H1 (cell line): ENCODE measurements around the gene NKAIN4. TPM values are rescaled to one million over a fixed set of nuclear protein-coding genes. Genes with fewer than 3 reads are reported as not detected.
"Not testable (repeated sequence)": the region's sequence is repeated elsewhere in the genome, so short reads cannot be mapped to it uniquely, and the experiment has no call there.

Experiments used
- CTCF ChIA-PET: fragments of 300-600 bp; sonication (Branson Sonifier 250); formaldehyde crosslinking; loops from one replicate; lab custom pipeline; 2021; ENCODE audit not compliant: partially characterized antibody; lab: Charles Lee
- POLR2A ChIA-PET: fragments of 300-600 bp; sonication (Branson Sonifier 250); formaldehyde crosslinking; loops from one replicate; lab custom pipeline; 2021; ENCODE audit warnings: inconsistent platforms; ENCODE audit not compliant: partially characterized antibody; lab: Charles Lee
- DNase-seq, 2 experiments: peaks; one replicate each; pipeline versions ENCODE4 v3.0.0 to v3.0.0-alpha.2; 2010 to 2022; ENCODE audit warnings: low spot score in 2 of 2, low read depth in 1 of 2, mixed read lengths in 1 of 2
- FAIRE-seq: peaks from 2 replicates; lab custom pipeline; 2011; peaks lifted over from hg19 to GRCh38; lab: Jason Lieb, UNC
- H2AFZ ChIP-seq: 2 replicates; pipeline ENCODE4 v1.8.1; 2012; ENCODE audit warnings: low read length, inconsistent platforms
- H2AK5ac ChIP-seq: 2 replicates; pipeline ENCODE4 v1.6.1; 2013; ENCODE audit warnings: low read depth, low read length
- H2BK120ac ChIP-seq: replicated peaks from 2 replicates; pipeline ENCODE3; 2013; ENCODE audit warnings: low read depth, low read length, inconsistent platforms
- H2BK12ac ChIP-seq: 2 replicates; pipeline ENCODE4 v1.6.1; 2013; ENCODE audit warnings: low read depth, low read length
- H2BK15ac ChIP-seq: 2 replicates; pipeline ENCODE4 v1.6.1; 2013; ENCODE audit warnings: low read length
- H2BK20ac ChIP-seq: 2 replicates; pipeline ENCODE4 v1.6.1; 2013; ENCODE audit warnings: low read length
- H2BK5ac ChIP-seq: 2 replicates; pipeline ENCODE4 v1.6.1; 2013; ENCODE audit warnings: low read depth, low read length
- H3K14ac ChIP-seq: 2 replicates; pipeline ENCODE4 v1.6.1; 2013; ENCODE audit warnings: inconsistent platforms; ENCODE audit not compliant: insufficient read length
- H3K18ac ChIP-seq: 2 replicates; pipeline ENCODE4 v1.6.1; 2013; ENCODE audit warnings: low read length; ENCODE audit errors: extremely low read depth
- H3K23ac ChIP-seq: 2 replicates; pipeline ENCODE4 v1.6.1; 2013; ENCODE audit warnings: inconsistent platforms; ENCODE audit not compliant: insufficient read length
- H3K23me2 ChIP-seq: 2 replicates; pipeline ENCODE4 v1.6.1; 2013; ENCODE audit warnings: low read depth, low read length
- H3K27ac ChIP-seq: 2 replicates; pipeline ENCODE4 v1.6.1; 2011; ENCODE audit warnings: low read depth, low read length, inconsistent platforms
- H3K27me3 ChIP-seq, 4 experiments: replicated peaks in 1 of 4; 1 replicate in 1 of 4; 2 replicates in 3 of 4; pipeline versions ENCODE4 v1.6.1 to v1.8.1; 2011 to 2013; ENCODE audit warnings: low read length in 3 of 4, mild to moderate bottlenecking in 3 of 4, inconsistent platforms in 2 of 4, mixed read lengths in 2 of 4, moderate library complexity in 1 of 4; ENCODE audit not compliant: control insufficient read depth in 3 of 4, insufficient read depth in 3 of 4; ENCODE audit errors: extremely low read depth in 1 of 4
- H3K36me3 ChIP-seq, 4 experiments: 2 replicates each; pipeline versions ENCODE4 v1.6.1 to v1.8.1; 2011 to 2013; ENCODE audit warnings: mild to moderate bottlenecking in 4 of 4, low read length in 3 of 4, moderate library complexity in 2 of 4, control low read depth in 1 of 4, inconsistent platforms in 1 of 4; ENCODE audit not compliant: insufficient read depth in 4 of 4, control insufficient read depth in 2 of 4
- H3K4ac ChIP-seq: replicated peaks from 2 replicates; pipeline ENCODE3; 2013; ENCODE audit warnings: low read length, low read depth, mixed read lengths, inconsistent platforms; ENCODE audit not compliant: insufficient read length
- H3K4me1 ChIP-seq, 4 experiments: replicated peaks in 1 of 4; 1 replicate in 1 of 4; 2 replicates in 3 of 4; pipeline versions ENCODE4 v1.6.1 to v1.8.1; 2011 to 2013; ENCODE audit warnings: low read length in 3 of 4, inconsistent platforms in 2 of 4, mixed read lengths in 1 of 4; ENCODE audit not compliant: insufficient read depth in 4 of 4, control insufficient read depth in 3 of 4
- H3K4me2 ChIP-seq, 2 experiments: 2 replicates each; pipeline versions ENCODE4 v1.6.1 to v1.8.1; 2011 to 2013; ENCODE audit warnings: low read depth in 2 of 2, low read length in 2 of 2, control low read depth in 1 of 2, inconsistent platforms in 1 of 2, mild to moderate bottlenecking in 1 of 2; ENCODE audit not compliant: insufficient read depth in 1 of 2
- H3K4me3 ChIP-seq, 4 experiments: fragments of 200-600, 300-600 bp in 1 of 4; sonication (generic), shearing (Covaris generic), sonication (Bioruptor Twin) in 1 of 4; 2 replicates each; pipeline versions ENCODE4 v1.5.1 to v1.8.1; 2011 to 2016; ENCODE audit warnings: low read length in 4 of 4, low read depth in 3 of 4, control low read depth in 2 of 4, inconsistent platforms in 2 of 4, mild to moderate bottlenecking in 2 of 4, mixed read lengths in 1 of 4, moderate library complexity in 1 of 4; ENCODE audit not compliant: insufficient read depth in 2 of 4; ENCODE audit errors: extremely low read depth in 1 of 4
- H3K56ac ChIP-seq: replicated peaks from 2 replicates; pipeline ENCODE3; 2013; ENCODE audit warnings: low read depth, mild to moderate bottlenecking, mixed read lengths, low read length, inconsistent platforms; ENCODE audit not compliant: insufficient read length
- H3K79me1 ChIP-seq: 2 replicates; pipeline ENCODE4 v1.6.1; 2013; ENCODE audit warnings: low read depth, low read length, control low read depth
- H3K79me2 ChIP-seq, 2 experiments: 2 replicates each; pipeline versions ENCODE4 v1.6.1 to v1.8.1; 2012 to 2013; ENCODE audit warnings: low read length in 2 of 2, mild to moderate bottlenecking in 2 of 2, inconsistent platforms in 1 of 2; ENCODE audit not compliant: insufficient read depth in 2 of 2, control insufficient read depth in 1 of 2
- H3K9ac ChIP-seq, 4 experiments: replicated peaks in 1 of 4; 1 replicate in 1 of 4; 2 replicates in 3 of 4; pipeline versions ENCODE4 v1.6.1 to v1.8.1; 2011 to 2013; ENCODE audit warnings: low read depth in 3 of 4, low read length in 3 of 4, control low read depth in 2 of 4, mild to moderate bottlenecking in 2 of 4, moderate library complexity in 2 of 4, inconsistent platforms in 1 of 4; ENCODE audit errors: extremely low read depth in 1 of 4
- H3K9me3 ChIP-seq, 2 experiments: 2 replicates each; pipeline versions ENCODE4 v1.6.1 to v1.8.1; 2012 to 2013; ENCODE audit warnings: mild to moderate bottlenecking in 2 of 2, moderate library complexity in 2 of 2, control low read depth in 1 of 2, inconsistent platforms in 1 of 2, low read depth in 1 of 2, low read length in 1 of 2, mixed read lengths in 1 of 2; ENCODE audit not compliant: insufficient read depth in 2 of 2
- H4K20me1 ChIP-seq, 2 experiments: replicated peaks in 1 of 2; 2 replicates each; pipeline versions ENCODE3 to v1.8.1; 2011 to 2013; ENCODE audit warnings: inconsistent platforms in 2 of 2, low read length in 2 of 2, mild to moderate bottlenecking in 1 of 2; ENCODE audit not compliant: insufficient read depth in 2 of 2, control insufficient read depth in 1 of 2
- H4K5ac ChIP-seq: 2 replicates; pipeline ENCODE4 v1.6.1; 2013; ENCODE audit warnings: low read length, low read depth, mixed read lengths, inconsistent platforms; ENCODE audit not compliant: insufficient read length
- H4K8ac ChIP-seq: 2 replicates; pipeline ENCODE4 v1.8.0; 2013; ENCODE audit warnings: mild to moderate bottlenecking, moderate library complexity, low read length, inconsistent platforms; ENCODE audit not compliant: insufficient read depth; ENCODE audit errors: extremely low read depth
- H4K91ac ChIP-seq: replicated peaks from 2 replicates; pipeline ENCODE3; 2013; ENCODE audit warnings: low read length, mixed read lengths, inconsistent platforms; ENCODE audit not compliant: insufficient read length
- CTCF ChIP-seq, 3 experiments: IDR thresholded peaks; 1 replicate in 2 of 3; 2 replicates in 1 of 3; pipeline versions ENCODE4 v1.5.1 to v1.6.1; 2011; ENCODE audit warnings: low read length in 3 of 3, mild to moderate bottlenecking in 3 of 3, inconsistent platforms in 2 of 3, low read depth in 1 of 3, moderate library complexity in 1 of 3; ENCODE audit not compliant: insufficient read depth in 1 of 3; ENCODE audit errors: control extremely low read depth in 1 of 3
- RAD21 ChIP-seq, 2 experiments: IDR thresholded peaks in 1 of 2; conservative IDR thresholded peaks in 1 of 2; 2 replicates each; pipeline ENCODE4 v1.6.1; 2011; ENCODE audit warnings: low read depth in 2 of 2, low read length in 2 of 2, improper control_type of control experiment in 1 of 2, inconsistent platforms in 1 of 2, mild to moderate bottlenecking in 1 of 2, moderate library complexity in 1 of 2
- WGBS, 2 experiments: shearing (Covaris generic) in 1 of 2; methylation state at CpG; one replicate each; pipeline versions ENCODE4 v1.1.6 to v1.1.7; 2013 to 2015; ENCODE audit warnings: low lambda C conversion rate in 2 of 2, mixed read lengths in 2 of 2, inconsistent platforms in 1 of 2, low coverage in 1 of 2, missing lambda C conversion rate in 1 of 2; ENCODE audit not compliant: insufficient replicate concordance in 2 of 2, insufficient coverage in 1 of 2, insufficient read length in 1 of 2; ENCODE audit errors: extremely low coverage in 1 of 2, missing lambda C conversion rate in 1 of 2; 5-methylcytosine and 5-hydroxymethylcytosine counted together
- polyA plus RNA-seq, 7 experiments: library from polyadenylated mRNA; depleted of rRNA in 3 of 7; stranded (reverse) in 5 of 7; unstranded in 2 of 7; fragments of >200 nt in 5 of 7; fragments of 200-250 nt in 2 of 7; gene quantifications; 1 replicate in 5 of 7; 2 replicates in 1 of 7; 4 replicates in 1 of 7; pipeline versions ENCODE4 v1.2.1 to v1.2.3, GENCODE V29; 2011 to 2013; ENCODE audit warnings: missing spikeins in 2 of 7, mixed read lengths in 2 of 7
- total RNA-seq: library from RNA; stranded (reverse); fragmentation: NEBNext Ultra II Directional; extraction: Animal tissue kit (Norgen Biotek cat#: 25700); gene quantifications from 2 replicates; pipeline ENCODE4 v1.2.1, GENCODE V29; 2021

Gene NKAIN4
- total and polyA plus RNA-seq, 2 of the 8 experiments (the other 6 are each of a cell fraction or from before 2014, with no cell fraction given) = 6.9 to 17.0 TPM

- H4K8ac ChIP-seq, H3K27ac ChIP-seq, FAIRE-seq, H2BK12ac ChIP-seq, H3K4me2 ChIP-seq, H4K20me1 ChIP-seq, H3K18ac ChIP-seq, H3K79me1 ChIP-seq, H3K23ac ChIP-seq, H2AK5ac ChIP-seq, H2BK120ac ChIP-seq, H3K79me2 ChIP-seq, H3K9me3 ChIP-seq, H3K4ac ChIP-seq, H4K91ac ChIP-seq, H3K14ac ChIP-seq, H2AFZ ChIP-seq, H2BK15ac ChIP-seq, H2BK5ac ChIP-seq, H3K4me3 ChIP-seq, DNase-seq, H3K36me3 ChIP-seq, H3K56ac ChIP-seq, H3K9ac ChIP-seq, H4K5ac ChIP-seq, H2BK20ac ChIP-seq: not testable (repeated sequence)
- ChIA-PET POLR2A (interaction anchor here (1.2 to 1.3 kb wide), 2 partner anchors 15 to 17 kb away, joined by 3 read pairs; no protein-coding TSS in a partner anchor), CTCF (interaction anchor here (0.6 to 6.8 kb wide), 6 partner anchors 9 to 88 kb away, joined by 3 to 87 read pairs (median 12); partner anchors contain the start of gene BIRC7)
- Histone ChIP-seq H3K23me2 (peaks cover 13% of the 10 kb centered on the region; the same call in 1 of the 2 replicates), H3K27me3 (peaks cover 4 to 44% (median 39%) of the 10 kb centered on the region in 4 experiments), H3K4me1 (peaks cover 2 to 36% (median 26%) of the 10 kb centered on the region in 4 experiments)
- peak in 1 of 2 experiments; percentile 45; a peak in 2 of 4 replicates for TF ChIP-seq RAD21 (IDR thresholded peaks at IDR 0.05 in 1 of 2, conservative IDR thresholded peaks at IDR 0.05 in 1 of 2; ENCODE audit: low read depth in 2 of 2, low read length in 2 of 2)
- peak in 2 of 3 experiments; percentile 27 to 31; a peak in 2 of 4 replicates for TF ChIP-seq CTCF (IDR thresholded peaks at IDR 0.05; ENCODE audit: control extremely low read depth in 1 of 3, insufficient read depth in 1 of 3, low read depth in 1 of 3, low read length in 3 of 3)
- 39% methylated on average over 12 of the region's 14 CpGs; no CpG with 5 or more reads in 1 of the 2 experiments for WGBS, 2 experiments
Measured at GRCh38 chr20:63251350-63251749, 2.9 kb downstream of the NKAIN4 start.
